AG10803 (cell line): ENCODE measurements around the gene GOLGA6B.

Experiments
- DNase-seq: peaks from one replicate; pipeline ENCODE4 v3.0.0; 2010; ENCODE audit warnings: low read depth
- H3K4me3 ChIP-seq: 2 replicates; pipeline ENCODE4 v1.5.1; 2011; ENCODE audit warnings: mild to moderate bottlenecking, low read length, control low read depth
- TF ChIP-seq, protein P1 (sequence below): conservative IDR thresholded peaks from 2 replicates; pipeline ENCODE4 v1.5.1; 2011; ENCODE audit warnings: mild to moderate bottlenecking, low read length, control low read depth, inconsistent platforms

The GOLGA6B gene

DNA sequence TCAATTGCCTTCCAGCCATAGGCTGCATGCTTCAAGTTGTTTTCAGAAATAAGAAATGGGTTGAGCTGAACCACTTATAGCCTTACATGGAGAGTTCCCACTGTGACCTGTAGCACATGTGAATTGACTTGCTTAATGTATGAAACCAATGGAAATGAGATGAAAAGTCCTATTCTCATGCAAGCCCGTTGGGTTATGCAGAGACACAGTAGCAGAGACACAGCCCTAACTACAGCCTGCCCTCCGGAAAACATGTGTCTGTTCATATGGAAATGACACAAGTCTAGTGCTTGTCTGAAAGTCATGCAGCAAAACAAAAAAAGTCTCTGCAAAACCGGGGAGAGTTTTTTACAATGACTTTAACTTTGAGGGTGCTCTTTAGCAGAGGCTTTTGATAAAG, 17.0 kb downstream of the GOLGA6B start:
- TF ChIP-seq, protein P1, sequence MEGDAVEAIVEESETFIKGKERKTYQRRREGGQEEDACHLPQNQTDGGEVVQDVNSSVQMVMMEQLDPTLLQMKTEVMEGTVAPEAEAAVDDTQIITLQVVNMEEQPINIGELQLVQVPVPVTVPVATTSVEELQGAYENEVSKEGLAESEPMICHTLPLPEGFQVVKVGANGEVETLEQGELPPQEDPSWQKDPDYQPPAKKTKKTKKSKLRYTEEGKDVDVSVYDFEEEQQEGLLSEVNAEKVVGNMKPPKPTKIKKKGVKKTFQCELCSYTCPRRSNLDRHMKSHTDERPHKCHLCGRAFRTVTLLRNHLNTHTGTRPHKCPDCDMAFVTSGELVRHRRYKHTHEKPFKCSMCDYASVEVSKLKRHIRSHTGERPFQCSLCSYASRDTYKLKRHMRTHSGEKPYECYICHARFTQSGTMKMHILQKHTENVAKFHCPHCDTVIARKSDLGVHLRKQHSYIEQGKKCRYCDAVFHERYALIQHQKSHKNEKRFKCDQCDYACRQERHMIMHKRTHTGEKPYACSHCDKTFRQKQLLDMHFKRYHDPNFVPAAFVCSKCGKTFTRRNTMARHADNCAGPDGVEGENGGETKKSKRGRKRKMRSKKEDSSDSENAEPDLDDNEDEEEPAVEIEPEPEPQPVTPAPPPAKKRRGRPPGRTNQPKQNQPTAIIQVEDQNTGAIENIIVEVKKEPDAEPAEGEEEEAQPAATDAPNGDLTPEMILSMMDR: no peak
- H3K4me3 ChIP-seq: no peak overlapping the region
- no peak for DNase-seq

DNA sequence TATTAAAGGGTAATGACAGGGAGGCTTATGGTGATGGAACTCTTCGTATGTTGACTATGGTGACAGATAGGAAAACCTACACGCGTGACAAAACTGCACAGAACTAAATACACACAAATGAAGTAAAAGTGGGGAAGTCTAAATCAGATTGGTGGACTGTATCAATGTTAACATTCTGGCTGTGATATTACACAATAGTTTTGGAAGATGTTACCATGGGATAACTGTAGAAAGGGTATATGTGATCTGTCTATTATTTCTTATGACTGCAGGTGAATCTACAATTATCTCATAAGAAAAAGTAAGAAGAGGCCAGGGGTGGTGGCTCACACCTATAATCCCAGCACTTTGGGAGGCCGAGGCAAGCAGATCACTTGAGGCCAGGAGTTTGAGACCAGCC, 22.3 kb downstream of the GOLGA6B start:
- TF ChIP-seq, protein P1: no peak
- no peak for DNase-seq
- no peak overlapping the region for H3K4me3 ChIP-seq

DNA sequence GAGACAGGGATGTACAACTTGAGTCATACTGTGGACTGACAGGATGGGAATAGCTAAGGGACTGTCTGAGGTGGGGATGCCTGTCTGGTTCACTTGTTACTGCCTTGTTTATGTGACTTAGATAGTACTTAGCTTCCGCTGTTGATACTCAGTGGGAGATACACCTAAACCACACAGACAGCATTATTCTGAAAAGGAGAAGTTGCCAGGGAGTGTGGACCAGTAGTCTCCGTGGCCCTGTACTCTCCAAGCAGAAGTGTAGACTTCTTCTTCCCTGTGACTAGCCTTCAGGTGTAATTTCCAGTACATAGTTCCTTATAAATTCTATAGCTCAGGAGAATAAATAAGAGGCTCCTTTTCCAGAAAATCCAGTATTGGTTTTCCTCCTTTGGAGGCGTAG, 26.4 kb downstream of the GOLGA6B start:
- no peak for DNase-seq
- H3K4me3 ChIP-seq: no peak overlapping the region
- TF ChIP-seq, protein P1: no peak

DNA sequence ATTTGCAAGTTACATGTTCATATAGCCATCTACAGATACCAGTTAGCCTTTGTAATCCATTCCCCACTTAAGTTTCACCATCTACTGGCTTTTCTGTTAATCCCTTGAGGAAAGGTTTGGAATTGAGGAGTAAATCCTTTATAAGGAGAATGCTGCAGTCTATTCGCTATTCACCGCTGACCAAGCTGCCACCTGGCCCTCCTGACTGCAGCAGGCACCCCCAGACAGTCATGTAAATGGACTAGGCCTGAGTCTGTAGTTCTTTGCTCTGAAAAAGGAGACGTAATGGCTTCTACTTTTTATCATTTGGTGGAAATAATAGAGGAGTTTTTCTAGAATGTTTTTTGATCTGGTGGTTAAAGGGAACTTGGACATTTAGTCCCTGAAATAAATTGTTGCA, 28.3 kb downstream of the GOLGA6B start:
- no peak for DNase-seq
- TF ChIP-seq, protein P1: no peak
- H3K4me3 ChIP-seq: no peak overlapping the region

GRCh38 chr15:72685301-72685924, 30.9 kb downstream of the GOLGA6B start:
- H3K4me3 ChIP-seq: peak overlapping the region; percentile 73
- TF ChIP-seq, protein P1: 0 out of 2 replicates have a peak, but pooled peaks have one; percentile 7
- no peak for DNase-seq

- TF ChIP-seq, protein P1: no peak
- H3K4me3 ChIP-seq: peak within 1 kb of the TSS; percentile 73
- peak; percentile 83 for DNase-seq
Observed at GRCh38 chr15:72685925-72686794, 31.7 kb downstream of the GOLGA6B start, which contains the start of the genes BBS4 and HIGD2B. Gene BBS4 (plus strand): TSS chr15:72686207. CDS start chr15:72686228, 21 bp downstream. Gene HIGD2B (minus strand): TSS chr15:72686182. CDS start chr15:72676374, 9,808 bp downstream.

DNA sequence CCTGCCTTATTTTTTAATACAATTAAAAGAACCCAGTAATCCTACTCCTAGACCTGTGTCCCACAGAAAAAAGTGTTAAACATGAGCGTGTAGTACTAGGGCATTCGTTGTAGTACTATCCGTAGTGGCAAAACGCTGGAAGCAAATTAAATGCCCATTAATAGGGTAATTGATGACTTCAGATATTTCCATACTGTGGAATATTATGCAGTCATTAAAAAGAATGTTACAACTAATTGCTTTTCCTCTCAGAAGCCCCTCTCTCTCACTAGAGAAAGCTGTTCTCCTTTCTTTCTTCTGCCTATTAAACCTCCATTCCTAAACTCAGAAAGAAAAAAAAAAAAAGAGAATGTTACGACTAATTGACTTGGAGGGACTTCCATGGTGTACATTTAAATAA, 34.2 kb downstream of the GOLGA6B start:
- H3K4me3 ChIP-seq: no peak overlapping the region
- TF ChIP-seq, protein P1: no peak
- no peak for DNase-seq
